ENCODE results near the gene BARHL1.

BARHL1 gene

DNA sequence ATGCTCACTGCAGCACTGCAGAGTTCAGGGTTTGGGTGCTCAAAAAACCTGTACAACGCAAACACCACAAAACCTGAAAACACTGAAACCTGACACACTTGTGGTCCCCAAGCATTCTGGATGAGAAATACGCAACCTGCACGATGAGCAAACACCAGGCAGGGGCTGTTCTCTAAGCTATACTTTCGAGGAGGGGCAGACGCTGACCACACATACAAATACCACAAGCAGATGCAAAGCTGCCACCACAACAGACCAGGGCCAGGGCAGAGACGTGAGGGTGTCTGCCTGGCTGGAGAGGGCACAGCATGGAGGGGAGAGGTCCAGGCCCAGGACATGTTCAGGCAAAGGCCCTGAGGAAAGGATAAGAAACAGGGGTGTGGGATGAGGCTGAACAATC lies 23.0 kb downstream of the BARHL1 start:
- DNase-seq (ENCODE audit: low spot score) = no peak
- no peak for TF ChIP-seq CTCF (IDR thresholded peaks at IDR 0.05; ENCODE audit: extremely low read depth, missing control alignments)

DNA sequence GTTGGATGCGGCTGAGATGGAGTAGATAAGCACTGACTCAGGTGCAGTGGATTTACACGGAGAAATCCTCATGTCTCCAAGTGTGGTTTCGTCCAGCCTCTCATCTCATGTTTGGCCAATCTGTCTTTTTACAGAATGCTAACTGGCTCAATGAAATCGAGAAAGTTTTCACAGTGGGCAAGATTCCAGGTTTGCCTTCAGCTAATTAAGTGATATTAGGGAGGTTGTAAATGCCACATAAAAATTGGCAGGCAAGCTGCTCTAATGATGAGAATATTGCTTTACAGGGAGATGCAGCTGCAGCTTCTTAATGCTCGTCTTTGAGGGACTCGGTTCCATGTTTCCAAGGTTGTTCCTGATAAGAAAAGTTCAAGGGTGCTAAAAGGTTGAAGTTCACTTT lies 23.7 kb downstream of the BARHL1 start:
- TF ChIP-seq CTCF (IDR thresholded peaks at IDR 0.05; ENCODE audit: extremely low read depth, missing control alignments) = no peak
- no peak for DNase-seq (ENCODE audit: low spot score)

GRCh38 chr9:132609184-132609583 lies 26.8 kb downstream of the BARHL1 start:
- TF ChIP-seq CTCF (IDR thresholded peaks at IDR 0.05; ENCODE audit: extremely low read depth, missing control alignments) = no peak
- DNase-seq (ENCODE audit: low spot score) = no peak

- no peak for DNase-seq (ENCODE audit: low spot score)
- TF ChIP-seq CTCF (IDR thresholded peaks at IDR 0.05; ENCODE audit: extremely low read depth, missing control alignments) = no peak
These were observed 27.4 kb downstream of the BARHL1 start for GRCh38 chr9:132609829-132610228.

DNA sequence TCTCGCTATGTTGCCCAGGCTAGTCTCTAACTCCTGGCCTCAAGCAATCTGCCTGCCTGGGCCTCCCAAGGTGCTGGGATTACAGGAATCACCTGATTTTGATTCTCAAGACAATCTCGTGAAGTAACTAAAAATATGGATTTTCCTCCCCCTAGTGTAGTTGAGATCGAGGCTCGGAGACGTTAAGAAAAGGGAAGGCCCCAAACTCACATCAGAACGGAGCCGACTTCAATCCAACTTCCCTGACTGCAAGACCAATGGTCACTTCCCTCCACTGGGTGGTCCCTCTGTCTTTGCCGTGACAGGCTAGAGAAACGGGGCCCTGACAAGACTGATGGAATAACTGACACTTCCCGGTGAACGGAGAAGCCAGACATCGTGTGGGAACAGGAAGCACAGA lies 28.3 kb downstream of the BARHL1 start:
- DNase-seq (ENCODE audit: low spot score) = no peak
- TF ChIP-seq CTCF (IDR thresholded peaks at IDR 0.05; ENCODE audit: extremely low read depth, missing control alignments) = no peak

GRCh38 chr9:132614324-132614723 lies 31.9 kb downstream of the BARHL1 start:
- no peak for TF ChIP-seq CTCF (IDR thresholded peaks at IDR 0.05; ENCODE audit: extremely low read depth, missing control alignments)
- no peak for DNase-seq (ENCODE audit: low spot score)

DNA sequence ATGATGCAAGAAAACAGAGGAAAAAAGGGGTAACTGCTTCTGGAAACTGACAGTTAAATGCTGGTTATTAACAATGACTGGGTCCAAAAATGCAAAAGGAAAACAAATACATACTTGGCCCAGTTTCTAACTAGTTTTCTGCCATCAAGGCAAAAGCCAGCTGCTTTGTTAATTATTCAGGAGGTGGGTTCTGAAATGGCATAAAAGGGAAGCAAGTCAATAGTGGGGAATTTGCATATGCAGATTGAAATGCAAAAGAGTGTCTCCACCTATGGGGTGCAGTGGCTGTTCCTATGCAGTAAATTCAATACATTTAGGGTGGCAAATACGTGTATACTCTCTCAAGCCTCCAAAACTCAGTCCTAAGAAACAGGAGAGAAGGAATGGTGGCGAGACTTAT lies 33.4 kb downstream of the BARHL1 start:
- DNase-seq (ENCODE audit: low spot score) = no peak
- TF ChIP-seq CTCF (IDR thresholded peaks at IDR 0.05; ENCODE audit: extremely low read depth, missing control alignments) = no peak
